K562 (cell line): ENCODE data around the gene RFX7. TPM values are rescaled to one million over a fixed set of nuclear protein-coding genes. Genes with fewer than 3 reads are reported as not detected.

Source experiments
- ATAC-seq: fragments of 200-7000 bp; cut with Tn5 transposase; 3 replicates; pipeline ENCODE4 v1.9.1; 2020; ENCODE audit warnings: moderate library complexity
- BruUV-seq: library from RNA; stranded (reverse); fragments of 400-500 nt; replicated peaks from 2 replicates; lab custom pipeline; 2021; lab: Mats Ljungman, UMichigan
- CTCF ChIA-PET: fragments of 300-600 bp; formaldehyde crosslinking; extraction: SDS; loops from one replicate; lab custom pipeline; 2021; ENCODE audit warnings: low intra/inter-chr PET ratio; lab: Yijun Ruan, JAX
- POLR2A ChIA-PET: fragments of 300-600, 350-650 bp; sonication (Branson Sonifier 250); formaldehyde crosslinking; extraction: SDS; loops from one replicate; lab custom pipeline; 2021; ENCODE audit warnings: antibody characterized with exemption, inconsistent platforms; lab: Yijun Ruan, JAX
- DNase-seq, 4 experiments: peaks; one replicate each; pipeline versions ENCODE4 v3.0.0 to v3.0.0-alpha.2; 2011 to 2018; ENCODE audit warnings: low spot score in 3 of 4, mixed read lengths in 3 of 4; ENCODE audit errors: extremely low read depth in 1 of 4
- FAIRE-seq: peaks from 2 replicates; lab custom pipeline; 2011; peaks lifted over from hg19 to GRCh38; lab: Jason Lieb, UNC
- H2AFZ ChIP-seq: 2 replicates; pipeline ENCODE4 v1.6.0; 2011; ENCODE audit warnings: low read depth, low read length, control low read depth, inconsistent platforms
- H3K27ac ChIP-seq: fragments of 200-600 bp; 3 replicates; pipeline ENCODE4 v1.8.0; 2011; ENCODE audit warnings: low read depth, mild to moderate bottlenecking, control low read depth, inconsistent platforms, low read length, moderate library complexity, mixed read lengths; ENCODE audit errors: extremely low read depth
- H3K27me3 ChIP-seq, 2 experiments: fragments of 300-600 bp in 1 of 2; 2 replicates in 1 of 2; 3 replicates in 1 of 2; pipeline versions ENCODE4 v1.6.0 to v1.8.0; 2011; ENCODE audit warnings: inconsistent platforms in 2 of 2, low read length in 2 of 2, mild to moderate bottlenecking in 1 of 2, mixed read lengths in 1 of 2, moderate library complexity in 1 of 2; ENCODE audit not compliant: control insufficient read depth in 2 of 2, insufficient read depth in 2 of 2
- H3K36me3 ChIP-seq: fragments of 300-600 bp; 3 replicates; pipeline ENCODE4 v1.8.0; 2011; ENCODE audit warnings: mild to moderate bottlenecking, low read length, inconsistent platforms; ENCODE audit not compliant: control insufficient read depth, insufficient read depth
- H3K4me1 ChIP-seq, 2 experiments: fragments of 200-600 bp in 1 of 2; replicated peaks in 1 of 2; 2 replicates in 1 of 2; 3 replicates in 1 of 2; pipeline versions ENCODE4 v1.5.1 to v1.8.0; 2011; ENCODE audit warnings: inconsistent platforms in 2 of 2, low read length in 2 of 2, mild to moderate bottlenecking in 1 of 2, mixed read lengths in 1 of 2, moderate library complexity in 1 of 2; ENCODE audit not compliant: control insufficient read depth in 2 of 2, insufficient read depth in 2 of 2
- H3K4me2 ChIP-seq: 2 replicates; pipeline ENCODE4 v1.6.1; 2011; ENCODE audit warnings: low read length, control low read depth, inconsistent platforms, mixed read lengths; ENCODE audit not compliant: insufficient read depth
- H3K4me3 ChIP-seq: fragments of 200-600 bp; sonication (generic), shearing (Covaris generic); 2 replicates; pipeline ENCODE4 v1.5.1; 2016; ENCODE audit warnings: control low read depth, inconsistent platforms
- H3K79me2 ChIP-seq: fragments of 200-600 bp; 3 replicates; pipeline ENCODE4 v1.8.0; 2011; ENCODE audit warnings: low read length, inconsistent platforms; ENCODE audit not compliant: control insufficient read depth, insufficient read depth
- H3K9ac ChIP-seq, 2 experiments: 2 replicates each; pipeline versions ENCODE4 v1.6.0 to v1.6.1; 2011; ENCODE audit warnings: low read depth in 2 of 2, low read length in 2 of 2, control low read depth in 1 of 2, inconsistent platforms in 1 of 2, mild to moderate bottlenecking in 1 of 2, mixed read lengths in 1 of 2; ENCODE audit not compliant: insufficient read depth in 1 of 2
- H3K9me1 ChIP-seq: one replicate; pipeline ENCODE4 v1.6.0; 2011; ENCODE audit warnings: inconsistent platforms, mild to moderate bottlenecking, low read length, moderate library complexity; ENCODE audit not compliant: control insufficient read depth, insufficient read depth
- H3K9me3 ChIP-seq: replicated peaks from 2 replicates; pipeline ENCODE4 v1.5.1; 2011; ENCODE audit warnings: low read depth, low read length, inconsistent platforms; ENCODE audit not compliant: control insufficient read depth, insufficient read depth
- H4K20me1 ChIP-seq: replicated peaks from 2 replicates; pipeline ENCODE4 v1.6.1; 2011; ENCODE audit warnings: low read length, inconsistent platforms, mixed read lengths; ENCODE audit not compliant: control insufficient read depth, insufficient read depth
- FIP1L1 ChIP-seq: fragments of 200-400 bp; formaldehyde crosslinking; IDR thresholded peaks from 2 replicates; pipeline ENCODE4 v1.6.1; 2018; ENCODE audit warnings: mild to moderate bottlenecking, low read depth, low read length; ENCODE audit not compliant: poor library complexity, severe bottlenecking
- FOSL1 ChIP-seq: fragments of 200-800 bp; sonication (Bioruptor generic); conservative IDR thresholded peaks from 2 replicates; pipeline ENCODE4 v1.6.1; 2016; ENCODE audit warnings: missing genetic modification characterization, missing compliant biosample characterization
- HDAC1 ChIP-seq, 2 experiments: fragments of 450-650 bp; IDR thresholded peaks; 2 replicates each; pipeline ENCODE4 v1.6.1; 2016 to 2017; ENCODE audit warnings: inconsistent platforms in 1 of 2, mild to moderate bottlenecking in 1 of 2, moderate library complexity in 1 of 2
- NFE2 ChIP-seq: IDR thresholded peaks from 2 replicates; pipeline ENCODE4 v1.6.1; 2014; ENCODE audit warnings: antibody characterized with exemption, low read depth
- RHOXF2B ChIP-seq: fragments of 250-450 bp; sonication (Bioruptor Pico); conservative IDR thresholded peaks from 2 replicates; pipeline ENCODE4 v1.5.1; 2021
- SMAD3 ChIP-seq: fragments of 450-650 bp; formaldehyde crosslinking; conservative IDR thresholded peaks from 2 replicates; pipeline ENCODE4 v1.4.0; 2020; ENCODE audit warnings: mild to moderate bottlenecking
- SPI1 ChIP-seq: IDR thresholded peaks from 2 replicates; pipeline ENCODE4 v1.6.1; 2011; ENCODE audit warnings: low read depth, low read length, control low read depth, borderline replicate concordance
- YY1 ChIP-seq, 3 experiments: IDR thresholded peaks; 2 replicates each; pipeline ENCODE4 v1.6.1; 2011; ENCODE audit warnings: low read length in 2 of 3, mild to moderate bottlenecking in 2 of 3, moderate library complexity in 2 of 3, borderline replicate concordance in 1 of 3, control low read depth in 1 of 3, low read depth in 1 of 3; ENCODE audit not compliant: insufficient read depth in 3 of 3, insufficient replicate concordance in 2 of 3, control insufficient read depth in 1 of 3, insufficient read length in 1 of 3; ENCODE audit errors: extremely low read depth in 1 of 3
- ZFP1 ChIP-seq: fragments of 450-650 bp; formaldehyde crosslinking; IDR thresholded peaks from 2 replicates; pipeline ENCODE4 v1.4.0; 2020; ENCODE audit warnings: mild to moderate bottlenecking, mixed read lengths
- WGBS: fragments of 100-300 bp; shearing (Covaris generic); methylation state at CpG from one replicate; pipeline ENCODE4 v1.1.6; 2016; ENCODE audit warnings: low coverage, mixed read lengths; ENCODE audit not compliant: insufficient coverage; ENCODE audit errors: missing lambda C conversion rate; 5-methylcytosine and 5-hydroxymethylcytosine counted together
- in situ Hi-C: fragments of 300-500 bp; cut with MboI; formaldehyde crosslinking; loops from 4 replicates; pipeline ENCODE4 v1.15.0; 2018; ENCODE audit warnings: inconsistent platforms, mixed read lengths
- intact Hi-C: fragments of 100-400 bp; cut with micrococcal nuclease; formaldehyde crosslinking; loops from 2 replicates; pipeline ENCODE4 v1.14.2; 2022
- polyA plus RNA-seq, 8 experiments: library from polyadenylated mRNA; depleted of rRNA in 4 of 8; stranded (reverse) in 5 of 8; unstranded in 3 of 8; fragments of >200 nt; fragmentation: Nextera tagmentation in 2 of 8; fragmentation: Illumina TruSeq in 1 of 8; extraction: Ambion mirVana in 2 of 8; extraction: Trizol in 1 of 8; gene quantifications; 2 replicates each; pipeline versions ENCODE4 v1.2.1 to v1.2.3, GENCODE V29; 2011 to 2014; ENCODE audit warnings: inconsistent platforms in 1 of 8, missing spikeins in 1 of 8
- total RNA-seq, 7 experiments: library from RNA; depleted of rRNA in 6 of 7; stranded (reverse); fragments of >200 nt in 6 of 7; fragmentation: Illumina TruSeq in 2 of 7; extraction: Trizol in 2 of 7; gene quantifications; 2 replicates each; pipeline versions ENCODE4 v1.2.1 to v1.2.3, GENCODE V29; 2011 to 2021; ENCODE audit warnings: low replicate concordance in 1 of 7
- TF ChIP-seq, protein P1 (sequence below): fragments of 250-450 bp; sonication (Bioruptor Pico); IDR thresholded peaks from 2 replicates; pipeline ENCODE4 v1.4.0; 2020; ENCODE audit warnings: mild to moderate bottlenecking, moderate library complexity, borderline replicate concordance
- TF ChIP-seq, protein P2 (sequence below), 2 experiments: fragments of 450-650 bp in 1 of 2; IDR thresholded peaks; 2 replicates each; pipeline ENCODE4 v1.6.1; 2011 to 2017; ENCODE audit warnings: low read depth in 2 of 2, antibody characterized with exemption in 1 of 2, borderline replicate concordance in 1 of 2, low read length in 1 of 2, mild to moderate bottlenecking in 1 of 2, mixed read lengths in 1 of 2; ENCODE audit not compliant: control insufficient read depth in 1 of 2

RFX7 gene
- total and polyA plus RNA-seq, 9 of the 15 experiments (the other 6 are each of a cell fraction or from before 2014, with no cell fraction given), result 2.4 to 17.9 (median 6.3) TPM

DNA sequence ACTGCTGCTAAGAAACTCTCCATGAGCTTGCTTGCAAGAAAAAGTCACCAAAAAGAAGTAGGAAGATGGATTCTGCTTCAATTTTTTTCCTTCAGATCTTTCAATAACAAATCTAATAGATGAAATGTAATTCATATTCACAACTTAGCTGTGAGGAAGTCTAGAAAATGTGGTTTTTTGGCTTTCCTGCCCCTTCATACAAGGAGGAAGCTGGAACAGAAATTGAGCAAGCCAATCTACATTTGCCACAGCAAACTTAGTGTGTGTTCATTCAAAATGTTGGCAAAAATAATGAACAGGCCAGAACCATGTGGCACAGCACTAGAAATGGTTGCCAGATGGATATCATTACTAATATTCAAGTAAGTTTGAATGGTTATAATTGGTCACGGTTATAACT lies 157.1 kb downstream of the RFX7 start:
- Histone ChIP-seq H3K27ac (no peak overlapping the region), H3K27me3 (no peaks in the 10 kb centered on the region), H3K4me2 (no peak overlapping the region), H3K79me2 (no peaks in the 10 kb centered on the region), H3K9ac (no peak overlapping the region), H4K20me1 (no peaks in the 10 kb centered on the region), H3K4me3 (no peak overlapping the region), H3K9me1 (no peaks in the 10 kb centered on the region), H2AFZ (no peak overlapping the region), H3K9me3 (no peaks in the 10 kb centered on the region), H3K4me1 (no peaks in the 10 kb centered on the region), H3K36me3 (no peaks in the 10 kb centered on the region)
- no TSS peak for BruUV-seq
- FAIRE-seq, result no peak
- no peak for DNase-seq
- WGBS, result 0% methylated on average over 1 of the region's 1 CpG
- POLR2A ChIA-PET, result interaction anchor here (0.6 kb wide), 1 partner anchor 325 kb away, joined by 3 read pairs; no protein-coding TSS in a partner anchor
- no peak for TF ChIP-seq SPI1
- TF ChIP-seq NFE2, result no peak
- TF ChIP-seq YY1 (IDR thresholded peaks at IDR 0.05; ENCODE audit: borderline replicate concordance in 1 of 3, control insufficient read depth in 1 of 3, extremely low read depth in 1 of 3, insufficient read depth in 3 of 3, insufficient read length in 1 of 3, insufficient replicate concordance in 2 of 3, low read depth in 1 of 3, low read length in 2 of 3), result no peak
- TF ChIP-seq FIP1L1, result no peak
- TF ChIP-seq SMAD3 (CRISPR knock-in tag), result no peak
- no peak for TF ChIP-seq ZFP1
- TF ChIP-seq, protein P1, sequence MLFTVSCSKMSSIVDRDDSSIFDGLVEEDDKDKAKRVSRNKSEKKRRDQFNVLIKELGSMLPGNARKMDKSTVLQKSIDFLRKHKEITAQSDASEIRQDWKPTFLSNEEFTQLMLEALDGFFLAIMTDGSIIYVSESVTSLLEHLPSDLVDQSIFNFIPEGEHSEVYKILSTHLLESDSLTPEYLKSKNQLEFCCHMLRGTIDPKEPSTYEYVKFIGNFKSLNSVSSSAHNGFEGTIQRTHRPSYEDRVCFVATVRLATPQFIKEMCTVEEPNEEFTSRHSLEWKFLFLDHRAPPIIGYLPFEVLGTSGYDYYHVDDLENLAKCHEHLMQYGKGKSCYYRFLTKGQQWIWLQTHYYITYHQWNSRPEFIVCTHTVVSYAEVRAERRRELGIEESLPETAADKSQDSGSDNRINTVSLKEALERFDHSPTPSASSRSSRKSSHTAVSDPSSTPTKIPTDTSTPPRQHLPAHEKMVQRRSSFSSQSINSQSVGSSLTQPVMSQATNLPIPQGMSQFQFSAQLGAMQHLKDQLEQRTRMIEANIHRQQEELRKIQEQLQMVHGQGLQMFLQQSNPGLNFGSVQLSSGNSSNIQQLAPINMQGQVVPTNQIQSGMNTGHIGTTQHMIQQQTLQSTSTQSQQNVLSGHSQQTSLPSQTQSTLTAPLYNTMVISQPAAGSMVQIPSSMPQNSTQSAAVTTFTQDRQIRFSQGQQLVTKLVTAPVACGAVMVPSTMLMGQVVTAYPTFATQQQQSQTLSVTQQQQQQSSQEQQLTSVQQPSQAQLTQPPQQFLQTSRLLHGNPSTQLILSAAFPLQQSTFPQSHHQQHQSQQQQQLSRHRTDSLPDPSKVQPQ (CRISPR knock-in tag), result no peak
- no peak for TF ChIP-seq RHOXF2B (CRISPR knock-in tag)
- TF ChIP-seq, protein P2, sequence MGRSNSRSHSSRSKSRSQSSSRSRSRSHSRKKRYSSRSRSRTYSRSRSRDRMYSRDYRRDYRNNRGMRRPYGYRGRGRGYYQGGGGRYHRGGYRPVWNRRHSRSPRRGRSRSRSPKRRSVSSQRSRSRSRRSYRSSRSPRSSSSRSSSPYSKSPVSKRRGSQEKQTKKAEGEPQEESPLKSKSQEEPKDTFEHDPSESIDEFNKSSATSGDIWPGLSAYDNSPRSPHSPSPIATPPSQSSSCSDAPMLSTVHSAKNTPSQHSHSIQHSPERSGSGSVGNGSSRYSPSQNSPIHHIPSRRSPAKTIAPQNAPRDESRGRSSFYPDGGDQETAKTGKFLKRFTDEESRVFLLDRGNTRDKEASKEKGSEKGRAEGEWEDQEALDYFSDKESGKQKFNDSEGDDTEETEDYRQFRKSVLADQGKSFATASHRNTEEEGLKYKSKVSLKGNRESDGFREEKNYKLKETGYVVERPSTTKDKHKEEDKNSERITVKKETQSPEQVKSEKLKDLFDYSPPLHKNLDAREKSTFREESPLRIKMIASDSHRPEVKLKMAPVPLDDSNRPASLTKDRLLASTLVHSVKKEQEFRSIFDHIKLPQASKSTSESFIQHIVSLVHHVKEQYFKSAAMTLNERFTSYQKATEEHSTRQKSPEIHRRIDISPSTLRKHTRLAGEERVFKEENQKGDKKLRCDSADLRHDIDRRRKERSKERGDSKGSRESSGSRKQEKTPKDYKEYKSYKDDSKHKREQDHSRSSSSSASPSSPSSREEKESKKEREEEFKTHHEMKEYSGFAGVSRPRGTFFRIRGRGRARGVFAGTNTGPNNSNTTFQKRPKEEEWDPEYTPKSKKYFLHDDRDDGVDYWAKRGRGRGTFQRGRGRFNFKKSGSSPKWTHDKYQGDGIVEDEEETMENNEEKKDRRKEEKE (IDR thresholded peaks at IDR 0.05; ENCODE audit: borderline replicate concordance in 1 of 2, control insufficient read depth in 1 of 2, low read depth in 2 of 2, low read length in 1 of 2), result no peak
- no peak for TF ChIP-seq HDAC1 (IDR thresholded peaks at IDR 0.05)
- no peak for TF ChIP-seq FOSL1 (tag)
- CTCF ChIA-PET, result no interaction called here
- intact Hi-C loops, result loop anchor here (10.0 kb wide), 1 partner anchor 338 kb away; no protein-coding TSS in a partner anchor
- in situ Hi-C loops, result no loop called here
- ATAC-seq, result no peak
